Stomach (tissue), 9 donors: ENCODE measurements around the gene TOX3. TPM values are rescaled to one million over a fixed set of nuclear protein-coding genes. Genes with fewer than 3 reads are reported as not detected.

Source experiments
- DNase-seq, 2 donors: peaks; one replicate each; pipeline versions ENCODE4 v3.0.0 to v3.0.0-alpha.2; 2013 to 2019
- H3K27ac ChIP-seq, 5 donors: fragments of 200-600 bp in 4 of 5; sonication (generic) in 4 of 5; one replicate each; pipeline ENCODE4 v1.5.1; 2013 to 2019; ENCODE audit warnings: mild to moderate bottlenecking in 1 of 5, moderate library complexity in 1 of 5
- H3K27me3 ChIP-seq, 3 donors: fragments of 200-600 bp; sonication (generic); one replicate each; pipeline ENCODE4 v1.5.1; 2017 to 2019; ENCODE audit warnings: mixed run types in 1 of 3
- H3K36me3 ChIP-seq, 4 donors: fragments of 200-600 bp; sonication (generic); 1 replicate in 3 of 4; 2 replicates in 1 of 4; pipeline ENCODE4 v1.5.1; 2016 to 2019
- H3K4me1 ChIP-seq, 4 donors: fragments of 200-600 bp; sonication (generic); one replicate each; pipeline ENCODE4 v1.5.1; 2016 to 2019
- H3K4me3 ChIP-seq, 4 donors: fragments of 200-600 bp; sonication (generic) in 3 of 4; one replicate each; pipeline ENCODE4 v1.5.1; 2016 to 2019; ENCODE audit warnings: mild to moderate bottlenecking in 1 of 4
- H3K9me3 ChIP-seq, 4 donors: fragments of 200-600 bp; sonication (generic); one replicate each; pipeline ENCODE4 v1.5.1; 2016 to 2019
- EP300 ChIP-seq: sonication (generic); formaldehyde crosslinking; IDR thresholded peaks from one replicate; pipeline ENCODE4 v1.6.1; 2017; ENCODE audit warnings: antibody characterized with exemption
- POLR2A ChIP-seq, 4 donors: fragments of 450-650 bp; IDR thresholded peaks; one replicate each; pipeline ENCODE4 v1.6.1; 2016; ENCODE audit warnings: antibody characterized with exemption in 4 of 4, control low read depth in 2 of 4, mild to moderate bottlenecking in 1 of 4, moderate library complexity in 1 of 4
- POLR2AphosphoS5 ChIP-seq, 3 donors: sonication (generic); formaldehyde crosslinking; IDR thresholded peaks; one replicate each; pipeline ENCODE4 v1.6.1; 2016; ENCODE audit warnings: antibody characterized with exemption in 3 of 3
- WGBS, 5 donors: extraction: QIAGEN DNeasy Blood & Tissue Kit in 3 of 5; methylation state at CpG; one replicate each; pipeline versions ENCODE4 v1.1.5 to v1.1.7; 2013 to 2018; 5-methylcytosine and 5-hydroxymethylcytosine counted together
- intact Hi-C: fragments of 100-400 bp; cut with DNase I; formaldehyde crosslinking; loops from one replicate; pipeline ENCODE4 v1.15.1; 2023; ENCODE audit warnings: low total_unique reads
- polyA plus RNA-seq, 3 donors: library from polyadenylated mRNA; stranded (reverse); fragments of 200-250 nt; gene quantifications; one replicate each; pipeline ENCODE4 v1.2.3, GENCODE V29; 2013
- total RNA-seq, 5 donors: library from RNA; depleted of rRNA; stranded (reverse); fragments of >200 nt; gene quantifications; one replicate each; pipeline versions ENCODE4 v1.1.0 to v1.2.3, GENCODE V29; 2014 to 2016
- TF ChIP-seq, protein P1 (sequence below), 7 experiments: fragments of 450-650 bp in 4 of 7; fragments of 200-600 bp in 3 of 7; sonication (generic) in 3 of 7; IDR thresholded peaks; one replicate each; pipeline ENCODE4 v1.5.1; 2016 to 2019; ENCODE audit warnings: antibody characterized with exemption in 7 of 7, control low read depth in 2 of 7, mild to moderate bottlenecking in 1 of 7
- donor health status: healthy with polysubstance abuse.
- donor health status: Bipolar disorder and iron deficiency.
- donor health status: healthy.

The TOX3 gene
- total and polyA plus RNA-seq, 8 donors = 6.4 to 169 (median 11.1) TPM

DNA sequence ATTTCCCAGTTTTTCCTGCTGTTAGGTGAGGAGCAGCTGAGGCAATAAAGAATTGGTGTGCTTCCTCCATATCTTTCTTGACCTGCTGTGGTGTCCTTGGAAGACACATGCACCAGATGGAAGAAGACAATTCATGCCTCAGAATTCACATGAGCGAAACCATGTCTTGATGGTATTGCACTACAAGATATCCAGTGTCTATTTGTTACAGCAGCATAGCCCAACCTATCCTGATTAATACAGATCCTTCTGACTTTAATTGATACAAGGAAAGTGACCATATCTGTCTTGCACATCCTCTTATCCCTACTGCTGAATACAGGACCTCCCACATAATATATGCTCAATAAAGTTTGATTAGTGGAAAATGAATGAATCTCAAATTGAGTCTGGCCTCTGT is 9.1 kb upstream of the TOX3 start:
- no peak for DNase-seq
- H3K36me3 ChIP-seq = no peaks in the 10 kb centered on the region
- H3K27ac ChIP-seq = no peak overlapping the region
- 85 to 100% (median 94%) methylated on average over 1 of the region's 1 CpG for WGBS, 5 donors
- peaks cover 0 to 31% (median 5%) of the 10 kb centered on the region in 4 donors for H3K4me1 ChIP-seq
- H3K9me3 ChIP-seq = no peaks in the 10 kb centered on the region
- no peak overlapping the region for H3K4me3 ChIP-seq
- no peaks in the 10 kb centered on the region for H3K27me3 ChIP-seq
- no peak for TF ChIP-seq POLR2A (IDR thresholded peaks at IDR 0.05)
- TF ChIP-seq, protein P1, sequence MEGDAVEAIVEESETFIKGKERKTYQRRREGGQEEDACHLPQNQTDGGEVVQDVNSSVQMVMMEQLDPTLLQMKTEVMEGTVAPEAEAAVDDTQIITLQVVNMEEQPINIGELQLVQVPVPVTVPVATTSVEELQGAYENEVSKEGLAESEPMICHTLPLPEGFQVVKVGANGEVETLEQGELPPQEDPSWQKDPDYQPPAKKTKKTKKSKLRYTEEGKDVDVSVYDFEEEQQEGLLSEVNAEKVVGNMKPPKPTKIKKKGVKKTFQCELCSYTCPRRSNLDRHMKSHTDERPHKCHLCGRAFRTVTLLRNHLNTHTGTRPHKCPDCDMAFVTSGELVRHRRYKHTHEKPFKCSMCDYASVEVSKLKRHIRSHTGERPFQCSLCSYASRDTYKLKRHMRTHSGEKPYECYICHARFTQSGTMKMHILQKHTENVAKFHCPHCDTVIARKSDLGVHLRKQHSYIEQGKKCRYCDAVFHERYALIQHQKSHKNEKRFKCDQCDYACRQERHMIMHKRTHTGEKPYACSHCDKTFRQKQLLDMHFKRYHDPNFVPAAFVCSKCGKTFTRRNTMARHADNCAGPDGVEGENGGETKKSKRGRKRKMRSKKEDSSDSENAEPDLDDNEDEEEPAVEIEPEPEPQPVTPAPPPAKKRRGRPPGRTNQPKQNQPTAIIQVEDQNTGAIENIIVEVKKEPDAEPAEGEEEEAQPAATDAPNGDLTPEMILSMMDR (IDR thresholded peaks at IDR 0.05) = no peak
- intact Hi-C loops = no loop called here

DNA sequence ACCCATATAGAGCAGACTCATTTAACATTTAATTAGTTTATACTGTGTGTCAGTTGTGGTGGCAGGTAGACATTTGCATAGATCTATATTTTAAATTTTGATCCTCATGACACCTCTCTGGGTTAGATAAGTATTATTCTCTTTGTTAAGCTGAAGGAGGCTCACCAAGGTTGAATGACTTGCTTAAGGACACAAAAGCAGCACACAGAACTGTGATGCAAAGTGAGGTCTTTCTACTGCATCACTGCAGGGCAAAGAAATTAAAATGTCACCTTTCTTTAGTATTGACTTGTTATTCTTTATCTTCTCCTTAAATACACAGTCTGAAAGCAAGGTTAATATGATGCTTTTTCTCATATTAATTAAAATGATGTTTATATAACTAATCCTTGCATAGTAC is 8.6 kb upstream of the TOX3 start:
- Histone ChIP-seq H3K27ac (no peak overlapping the region), H3K4me3 (no peak overlapping the region), H3K4me1 (peaks cover 0 to 28% (median 3%) of the 10 kb centered on the region in 4 donors), H3K9me3 (no peaks in the 10 kb centered on the region), H3K27me3 (no peaks in the 10 kb centered on the region), H3K36me3 (no peaks in the 10 kb centered on the region)
- TF ChIP-seq POLR2A (IDR thresholded peaks at IDR 0.05) (no peak), EP300 (no peak), POLR2AphosphoS5 (IDR thresholded peaks at IDR 0.05) (no peak)
- TF ChIP-seq, protein P1 (IDR thresholded peaks at IDR 0.05) = no peak
- intact Hi-C loops = no loop called here
- no peak for DNase-seq

DNA sequence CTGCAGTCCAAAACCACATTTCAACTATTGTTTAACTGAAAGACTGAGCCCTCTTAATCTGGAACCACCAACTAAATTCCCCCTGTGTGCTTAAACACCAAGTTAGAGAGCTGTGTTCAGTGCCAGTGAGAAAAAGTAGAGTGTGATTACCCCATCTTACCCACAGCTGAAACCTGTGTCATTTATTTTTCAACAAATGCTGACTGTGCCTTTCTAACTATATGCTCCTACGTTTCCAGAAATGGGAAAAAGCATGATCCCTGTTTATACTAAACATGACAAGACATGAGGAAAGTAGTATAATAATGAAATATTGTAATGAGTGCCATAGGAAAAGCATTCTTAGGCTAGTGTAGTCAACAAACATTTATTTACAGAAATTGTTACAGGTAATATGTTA is 7.4 kb upstream of the TOX3 start:
- TF ChIP-seq EP300 = no peak
- no peak for TF ChIP-seq POLR2A (IDR thresholded peaks at IDR 0.05)
- no peak for TF ChIP-seq POLR2AphosphoS5 (IDR thresholded peaks at IDR 0.05)
- TF ChIP-seq, protein P1 (IDR thresholded peaks at IDR 0.05) = no peak
- no peak for DNase-seq
- H3K4me3 ChIP-seq = no peak overlapping the region
- H3K36me3 ChIP-seq = no peaks in the 10 kb centered on the region
- no peaks in the 10 kb centered on the region for H3K9me3 ChIP-seq
- peaks cover 0 to 18% (median 3%) of the 10 kb centered on the region in 4 donors for H3K4me1 ChIP-seq
- WGBS, 5 donors = 61 to 82% (median 76%) methylated on average over 1 of the region's 1 CpG
- H3K27me3 ChIP-seq = no peaks in the 10 kb centered on the region
- intact Hi-C loops = no loop called here
- no peak overlapping the region for H3K27ac ChIP-seq

DNA sequence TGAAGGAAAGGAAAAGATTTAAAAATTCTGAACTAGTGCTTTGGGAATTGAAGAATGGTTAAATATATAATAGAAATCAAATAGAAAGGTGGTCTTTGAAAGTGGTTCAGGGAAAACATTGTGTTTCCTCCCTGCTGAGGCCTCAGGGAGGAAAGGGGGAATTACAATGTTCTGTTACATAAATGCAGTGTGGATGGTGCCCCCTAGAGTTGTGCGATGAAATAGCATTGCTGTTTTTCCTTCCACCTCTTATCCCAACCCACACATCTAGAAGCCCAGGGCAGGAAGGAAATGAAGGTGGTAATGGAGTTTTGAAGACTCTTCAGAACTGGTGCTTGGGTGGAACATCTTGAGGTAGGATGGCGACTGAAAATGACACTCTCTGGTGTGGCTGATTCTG is 6.4 kb upstream of the TOX3 start:
- intact Hi-C loops = no loop called here
- H3K4me1 ChIP-seq = peaks cover 0 to 23% (median 8%) of the 10 kb centered on the region in 4 donors
- H3K4me3 ChIP-seq = no peak overlapping the region
- no peaks in the 10 kb centered on the region for H3K9me3 ChIP-seq
- no peak overlapping the region for H3K27ac ChIP-seq
- 84 to 93% (median 87%) methylated on average over 2 of the region's 2 CpGs for WGBS, 5 donors
- TF ChIP-seq, protein P1 (IDR thresholded peaks at IDR 0.05) = no peak
- TF ChIP-seq EP300 = no peak
- no peak for TF ChIP-seq POLR2A (IDR thresholded peaks at IDR 0.05)
- no peak for TF ChIP-seq POLR2AphosphoS5 (IDR thresholded peaks at IDR 0.05)
- no peaks in the 10 kb centered on the region for H3K36me3 ChIP-seq
- H3K27me3 ChIP-seq = no peaks in the 10 kb centered on the region
- no peak for DNase-seq
